HepG2 (cell line): ENCODE measurements around the gene AUH. TPM values are rescaled to one million over a fixed set of nuclear protein-coding genes. Genes with fewer than 3 reads are reported as not detected.

Source experiments
- ATAC-seq: fragments of 200-7000 bp; cut with Tn5 transposase; 3 replicates; pipeline ENCODE4 v1.9.1; 2020; ENCODE audit warnings: mild to moderate bottlenecking, moderate library complexity
- BruUV-seq: library from RNA; stranded (reverse); fragments of 400-500 nt; replicated peaks from 2 replicates; lab custom pipeline; 2021; lab: Mats Ljungman, UMichigan
- CTCF ChIA-PET: fragments of 300-600 bp; formaldehyde crosslinking; extraction: SDS; loops from one replicate; lab custom pipeline; 2021; ENCODE audit warnings: low total read pairs, inconsistent platforms, low intra/inter-chr PET ratio; lab: Yijun Ruan, JAX
- POLR2A ChIA-PET: fragments of 350-600 bp; sonication (Branson Sonifier 250); formaldehyde crosslinking; loops from one replicate; lab custom pipeline; 2020; ENCODE audit warnings: antibody characterized with exemption, inconsistent platforms; lab: Yijun Ruan, JAX
- DNase-seq: peaks from one replicate; pipeline ENCODE4 v3.0.0-alpha.2; 2015; ENCODE audit warnings: low spot score
- FAIRE-seq: peaks from 3 replicates; lab custom pipeline; 2011; peaks lifted over from hg19 to GRCh38; lab: Jason Lieb, UNC
- H2AFZ ChIP-seq: one replicate; pipeline ENCODE4 v1.6.1; 2011; ENCODE audit warnings: low read length, inconsistent platforms
- H3K27ac ChIP-seq: fragments of 300-600 bp; 3 replicates; pipeline ENCODE4 v1.8.0; 2011; ENCODE audit warnings: mixed run types, mild to moderate bottlenecking, mixed read lengths, low read length, inconsistent platforms; ENCODE audit not compliant: insufficient read depth; ENCODE audit errors: extremely low read length
- H3K27me3 ChIP-seq, 2 experiments: fragments of 200-600 bp in 1 of 2; 2 replicates in 1 of 2; 3 replicates in 1 of 2; pipeline versions ENCODE4 v1.6.0 to v1.8.0; 2011; ENCODE audit warnings: low read length in 2 of 2, mild to moderate bottlenecking in 2 of 2, moderate library complexity in 2 of 2, inconsistent platforms in 1 of 2; ENCODE audit not compliant: insufficient read depth in 2 of 2, control insufficient read depth in 1 of 2
- H3K36me3 ChIP-seq, 2 experiments: fragments of 200-600 bp in 1 of 2; replicated peaks in 1 of 2; 2 replicates in 1 of 2; 3 replicates in 1 of 2; pipeline versions ENCODE4 v1.5.1 to v1.8.0; 2011; ENCODE audit warnings: low read length in 2 of 2, inconsistent platforms in 1 of 2; ENCODE audit not compliant: insufficient read depth in 2 of 2, control insufficient read depth in 1 of 2
- H3K4me1 ChIP-seq: 2 replicates; pipeline ENCODE4 v1.5.1; 2012; ENCODE audit warnings: low read length, inconsistent platforms; ENCODE audit not compliant: insufficient read depth
- H3K4me2 ChIP-seq: 2 replicates; pipeline ENCODE4 v1.6.0; 2011; ENCODE audit warnings: low read depth, low read length, inconsistent platforms
- H3K4me3 ChIP-seq, 3 experiments: fragments of 200-600 bp in 1 of 3; sonication (generic), shearing (Covaris generic) in 1 of 3; replicated peaks in 1 of 3; 2 replicates each; pipeline ENCODE4 v1.5.1; 2011 to 2016; ENCODE audit warnings: low read length in 3 of 3, inconsistent platforms in 2 of 3, low read depth in 2 of 3, mild to moderate bottlenecking in 2 of 3, control low read depth in 1 of 3, mixed read lengths in 1 of 3; ENCODE audit not compliant: insufficient read depth in 1 of 3
- H3K79me2 ChIP-seq: one replicate; pipeline ENCODE4 v1.6.1; 2011; ENCODE audit warnings: low read length, inconsistent platforms; ENCODE audit not compliant: insufficient read depth
- H3K9ac ChIP-seq: 2 replicates; pipeline ENCODE4 v1.6.0; 2011; ENCODE audit warnings: mild to moderate bottlenecking, low read depth, low read length, inconsistent platforms; ENCODE audit not compliant: insufficient read depth
- H3K9me3 ChIP-seq: 2 replicates; pipeline ENCODE4 v1.5.1; 2012; ENCODE audit warnings: mild to moderate bottlenecking, low read length
- H4K20me1 ChIP-seq: 2 replicates; pipeline ENCODE4 v1.6.0; 2011; ENCODE audit warnings: inconsistent platforms, mild to moderate bottlenecking, low read length, moderate library complexity; ENCODE audit not compliant: insufficient read depth
- ATF1 ChIP-seq: IDR thresholded peaks from 2 replicates; pipeline ENCODE4 v1.6.1; 2016; ENCODE audit warnings: mild to moderate bottlenecking, control low read depth
- FLYWCH1 ChIP-seq: sonication (generic); formaldehyde crosslinking; IDR thresholded peaks from 2 replicates; pipeline ENCODE4 v1.8.1; 2023; ENCODE audit warnings: mild to moderate bottlenecking, missing genetic modification reagents
- JUND ChIP-seq: sonication (generic); formaldehyde crosslinking; IDR thresholded peaks from 2 replicates; pipeline ENCODE4 v1.8.0; 2022; ENCODE audit warnings: mild to moderate bottlenecking, missing genetic modification reagents
- KDM5A ChIP-seq: fragments of 200-600 bp; sonication (generic); IDR thresholded peaks from 2 replicates; pipeline ENCODE4 v1.7.0; 2018; ENCODE audit warnings: antibody characterized with exemption, mild to moderate bottlenecking, low read length, borderline replicate concordance
- KLF11 ChIP-seq: IDR thresholded peaks from 2 replicates; pipeline ENCODE4 v1.6.1; 2016; ENCODE audit warnings: missing compliant biosample characterization
- KLF6 ChIP-seq: IDR thresholded peaks from 2 replicates; pipeline ENCODE4 v1.8.0; 2016; ENCODE audit warnings: missing biosample characterization, missing genetic modification reagents
- NR3C1 ChIP-seq: sonication (generic); formaldehyde crosslinking; IDR thresholded peaks from 2 replicates; pipeline ENCODE4 v1.4.0; 2020; ENCODE audit warnings: missing genetic modification reagents
- REPIN1 ChIP-seq: sonication (generic); formaldehyde crosslinking; IDR thresholded peaks from 2 replicates; pipeline ENCODE4 v1.8.0; 2022; ENCODE audit warnings: missing genetic modification reagents, low read depth, mild to moderate bottlenecking, borderline replicate concordance
- SAP130 ChIP-seq: IDR thresholded peaks from 2 replicates; pipeline ENCODE4 v1.6.1; 2016; ENCODE audit warnings: low read depth
- ZNF383 ChIP-seq: sonication (generic); formaldehyde crosslinking; IDR thresholded peaks from 2 replicates; pipeline ENCODE4 v1.4.0; 2020; ENCODE audit warnings: missing genetic modification reagents, mild to moderate bottlenecking, borderline replicate concordance
- whole genome bisulfite sequencing: methylation state at CpG from one replicate; pipeline ENCODE4 v1.1.6; 2017; ENCODE audit warnings: low lambda C conversion rate; 5-methylcytosine and 5-hydroxymethylcytosine counted together
- in situ Hi-C: cut with HindIII; loops from 2 replicates; pipeline ENCODE4 v1.10.0; 2017; ENCODE audit warnings: low pct_unique_long_range_greater_than_20kb; ENCODE audit not compliant: extremely low pct_ligation_motif_present
- intact Hi-C: fragments of 100-400 bp; cut with micrococcal nuclease; formaldehyde crosslinking; loops from one replicate; pipeline ENCODE4 v1.10.0; 2022; ENCODE audit not compliant: unreplicated experiment
- polyA plus RNA-seq, 8 experiments: library from polyadenylated mRNA; depleted of rRNA in 3 of 8; stranded (reverse) in 7 of 8; unstranded in 1 of 8; fragments of >200 nt; fragmentation: Illumina TruSeq in 4 of 8; extraction: Trizol in 4 of 8; gene quantifications; 2 replicates each; pipeline versions ENCODE4 v1.2.1 to v1.2.3, GENCODE V29; 2011 to 2016; ENCODE audit warnings: low read depth in 4 of 8, missing spikeins in 1 of 8, mixed read lengths in 1 of 8; ENCODE audit not compliant: insufficient read depth in 1 of 8
- total RNA-seq, 5 experiments: library from RNA; depleted of rRNA; stranded (reverse); fragments of >200 nt; fragmentation: Illumina TruSeq; extraction: Trizol; gene quantifications; 2 replicates each; pipeline ENCODE4 v1.2.3, GENCODE V29; 2016; ENCODE audit warnings: low read depth in 1 of 5
- TF ChIP-seq, protein P1 (sequence below): sonication (generic); formaldehyde crosslinking; conservative IDR thresholded peaks from 2 replicates; pipeline ENCODE4 v1.8.0; 2022; ENCODE audit warnings: mild to moderate bottlenecking, moderate library complexity, missing genetic modification reagents
- TF ChIP-seq, protein P2 (sequence below): sonication (generic); formaldehyde crosslinking; IDR thresholded peaks from 2 replicates; pipeline ENCODE4 v1.5.0; 2020; ENCODE audit warnings: mild to moderate bottlenecking, missing genetic modification reagents, moderate library complexity
- TF ChIP-seq, protein P3 (sequence below): sonication (generic); formaldehyde crosslinking; conservative IDR thresholded peaks from 2 replicates; pipeline ENCODE4 v1.4.0; 2020; ENCODE audit warnings: mild to moderate bottlenecking, missing genetic modification reagents, moderate library complexity

The AUH gene
- total and polyA plus RNA-seq, 2 of the 13 experiments (the other 11 are each of a cell fraction or from before 2014, with no cell fraction given), result 25.8 to 31.9 TPM

DNA sequence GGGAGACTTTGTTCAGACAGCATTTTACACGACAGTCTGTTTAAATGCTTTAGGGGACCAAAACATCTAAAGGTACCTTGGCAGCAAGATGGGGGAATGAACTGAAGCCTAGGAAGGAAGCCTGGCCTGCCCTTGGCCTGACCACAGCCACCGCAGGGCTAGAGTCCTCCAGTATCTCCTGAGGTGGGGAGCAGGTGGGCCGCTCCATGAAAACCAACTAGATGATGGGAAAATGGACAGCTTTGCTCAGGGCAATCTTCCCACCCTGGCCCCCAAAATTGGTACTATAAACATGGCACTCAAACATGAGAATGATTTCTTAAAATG is 153.3 kb downstream of the AUH start (continued):
- TF ChIP-seq, protein P1, sequence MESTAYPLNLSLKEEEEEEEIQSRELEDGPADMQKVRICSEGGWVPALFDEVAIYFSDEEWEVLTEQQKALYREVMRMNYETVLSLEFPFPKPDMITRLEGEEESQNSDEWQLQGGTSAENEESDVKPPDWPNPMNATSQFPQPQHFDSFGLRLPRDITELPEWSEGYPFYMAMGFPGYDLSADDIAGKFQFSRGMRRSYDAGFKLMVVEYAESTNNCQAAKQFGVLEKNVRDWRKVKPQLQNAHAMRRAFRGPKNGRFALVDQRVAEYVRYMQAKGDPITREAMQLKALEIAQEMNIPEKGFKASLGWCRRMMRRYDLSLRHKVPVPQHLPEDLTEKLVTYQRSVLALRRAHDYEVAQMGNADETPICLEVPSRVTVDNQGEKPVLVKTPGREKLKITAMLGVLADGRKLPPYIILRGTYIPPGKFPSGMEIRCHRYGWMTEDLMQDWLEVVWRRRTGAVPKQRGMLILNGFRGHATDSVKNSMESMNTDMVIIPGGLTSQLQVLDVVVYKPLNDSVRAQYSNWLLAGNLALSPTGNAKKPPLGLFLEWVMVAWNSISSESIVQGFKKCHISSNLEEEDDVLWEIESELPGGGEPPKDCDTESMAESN, result peak; percentile 26; the same call in 1 of the 2 replicates
- TF ChIP-seq FLYWCH1 (CRISPR knock-in tag) (no peak), NR3C1 (CRISPR knock-in tag) (no peak), KLF6 (no peak), SAP130 (CRISPR knock-in tag) (no peak), KLF11 (CRISPR knock-in tag) (no peak)
- TF ChIP-seq, protein P2, sequence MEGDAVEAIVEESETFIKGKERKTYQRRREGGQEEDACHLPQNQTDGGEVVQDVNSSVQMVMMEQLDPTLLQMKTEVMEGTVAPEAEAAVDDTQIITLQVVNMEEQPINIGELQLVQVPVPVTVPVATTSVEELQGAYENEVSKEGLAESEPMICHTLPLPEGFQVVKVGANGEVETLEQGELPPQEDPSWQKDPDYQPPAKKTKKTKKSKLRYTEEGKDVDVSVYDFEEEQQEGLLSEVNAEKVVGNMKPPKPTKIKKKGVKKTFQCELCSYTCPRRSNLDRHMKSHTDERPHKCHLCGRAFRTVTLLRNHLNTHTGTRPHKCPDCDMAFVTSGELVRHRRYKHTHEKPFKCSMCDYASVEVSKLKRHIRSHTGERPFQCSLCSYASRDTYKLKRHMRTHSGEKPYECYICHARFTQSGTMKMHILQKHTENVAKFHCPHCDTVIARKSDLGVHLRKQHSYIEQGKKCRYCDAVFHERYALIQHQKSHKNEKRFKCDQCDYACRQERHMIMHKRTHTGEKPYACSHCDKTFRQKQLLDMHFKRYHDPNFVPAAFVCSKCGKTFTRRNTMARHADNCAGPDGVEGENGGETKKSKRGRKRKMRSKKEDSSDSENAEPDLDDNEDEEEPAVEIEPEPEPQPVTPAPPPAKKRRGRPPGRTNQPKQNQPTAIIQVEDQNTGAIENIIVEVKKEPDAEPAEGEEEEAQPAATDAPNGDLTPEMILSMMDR (CRISPR knock-in tag), result no peak
- TF ChIP-seq, all 625 proteins: peak for 13

DNA sequence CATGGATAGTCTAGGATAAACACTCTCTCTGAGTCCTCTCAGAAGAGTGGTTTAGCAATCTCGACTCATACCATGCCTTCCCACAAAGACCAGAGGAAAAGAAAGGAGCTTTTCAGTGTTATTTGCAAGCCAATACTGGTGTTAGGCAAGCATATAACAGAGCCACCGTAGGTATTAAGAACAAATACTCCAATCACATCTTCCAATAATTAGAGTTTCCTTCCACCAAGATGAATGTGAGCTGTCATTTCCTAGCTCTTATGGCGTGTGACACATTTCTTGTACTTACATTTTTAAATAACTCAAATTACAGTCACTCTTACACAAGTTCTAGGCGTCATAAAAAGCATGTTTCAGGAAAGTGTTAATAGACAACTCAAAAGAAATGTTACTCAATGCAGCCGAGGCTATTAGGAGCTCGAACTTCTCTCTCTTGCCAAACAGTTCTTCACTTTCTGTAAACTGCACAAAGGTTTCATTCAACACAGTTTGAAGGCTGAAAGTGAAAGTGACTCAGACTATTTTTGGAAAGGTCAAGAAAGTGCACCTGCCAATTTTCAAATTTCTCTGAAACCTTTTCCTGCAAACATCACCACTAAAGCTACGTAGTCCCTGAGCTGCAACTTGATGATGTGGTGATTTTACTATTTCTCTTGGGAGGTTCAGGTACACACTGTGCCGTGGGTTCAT is 153.8 kb downstream of the AUH start:
- Histone ChIP-seq H3K79me2 (no peaks in the 10 kb centered on the region), H3K4me3 (peak overlapping the region in 2 of 3 experiments; percentile 20 to 41; a peak in 3 of 6 replicates), H3K4me2 (peak overlapping the region; percentile 74), H3K36me3 (0 out of 5 replicates have a peak, but pooled peaks cover 0 to 1% of the 10 kb centered on the region in 2 experiments), H3K9me3 (peaks cover 3% of the 10 kb centered on the region), H4K20me1 (no peaks in the 10 kb centered on the region), H2AFZ (no peak overlapping the region), H3K27me3 (no peaks in the 10 kb centered on the region), H3K9ac (peak overlapping the region; percentile 65), H3K4me1 (peaks cover 83% of the 10 kb centered on the region), H3K27ac (peak overlapping the region; percentile 91)
- peak; percentile 74 for FAIRE-seq
- peak; percentile 83 for ATAC-seq
- DNase-seq, result peak; percentile 88
- intact Hi-C loops, result loop anchor here (1.0 kb wide), 1 partner anchor 11 kb away; no protein-coding TSS in a partner anchor
- in situ Hi-C loops, result no loop called here
- ChIA-PET CTCF (no interaction called here), POLR2A (interaction anchor here (0.7 to 5.0 kb wide), 15 partner anchors 9 to 216 kb away, joined by 3 to 178 read pairs (median 5); partner anchors contain the start of gene NFIL3)
- no TSS peak for BruUV-seq
- WGBS, result under 1% methylated on average over 8 of the region's 8 CpGs
- TF ChIP-seq, protein P3, sequence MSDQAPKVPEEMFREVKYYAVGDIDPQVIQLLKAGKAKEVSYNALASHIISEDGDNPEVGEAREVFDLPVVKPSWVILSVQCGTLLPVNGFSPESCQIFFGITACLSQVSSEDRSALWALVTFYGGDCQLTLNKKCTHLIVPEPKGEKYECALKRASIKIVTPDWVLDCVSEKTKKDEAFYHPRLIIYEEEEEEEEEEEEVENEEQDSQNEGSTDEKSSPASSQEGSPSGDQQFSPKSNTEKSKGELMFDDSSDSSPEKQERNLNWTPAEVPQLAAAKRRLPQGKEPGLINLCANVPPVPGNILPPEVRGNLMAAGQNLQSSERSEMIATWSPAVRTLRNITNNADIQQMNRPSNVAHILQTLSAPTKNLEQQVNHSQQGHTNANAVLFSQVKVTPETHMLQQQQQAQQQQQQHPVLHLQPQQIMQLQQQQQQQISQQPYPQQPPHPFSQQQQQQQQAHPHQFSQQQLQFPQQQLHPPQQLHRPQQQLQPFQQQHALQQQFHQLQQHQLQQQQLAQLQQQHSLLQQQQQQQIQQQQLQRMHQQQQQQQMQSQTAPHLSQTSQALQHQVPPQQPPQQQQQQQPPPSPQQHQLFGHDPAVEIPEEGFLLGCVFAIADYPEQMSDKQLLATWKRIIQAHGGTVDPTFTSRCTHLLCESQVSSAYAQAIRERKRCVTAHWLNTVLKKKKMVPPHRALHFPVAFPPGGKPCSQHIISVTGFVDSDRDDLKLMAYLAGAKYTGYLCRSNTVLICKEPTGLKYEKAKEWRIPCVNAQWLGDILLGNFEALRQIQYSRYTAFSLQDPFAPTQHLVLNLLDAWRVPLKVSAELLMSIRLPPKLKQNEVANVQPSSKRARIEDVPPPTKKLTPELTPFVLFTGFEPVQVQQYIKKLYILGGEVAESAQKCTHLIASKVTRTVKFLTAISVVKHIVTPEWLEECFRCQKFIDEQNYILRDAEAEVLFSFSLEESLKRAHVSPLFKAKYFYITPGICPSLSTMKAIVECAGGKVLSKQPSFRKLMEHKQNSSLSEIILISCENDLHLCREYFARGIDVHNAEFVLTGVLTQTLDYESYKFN, result peak; percentile 57
- TF ChIP-seq ATF1 (CRISPR knock-in tag) (peak; percentile 29; the same call in 1 of the 2 replicates), JUND (CRISPR knock-in tag) (no peak), KDM5A (no peak), REPIN1 (peak; percentile 76; the same call in 1 of the 2 replicates), ZNF383 (no peak)
